GM21360 (cell line): ENCODE data around the gene NUDCD3.

Source experiments
- ATAC-seq: cut with Tn5 transposase; IDR thresholded peaks from one replicate; pipeline ENCODE4 v1.9.1; 2021; ENCODE audit warnings: mild to moderate bottlenecking, moderate library complexity; ENCODE audit not compliant: unreplicated experiment

The NUDCD3 gene

DNA sequence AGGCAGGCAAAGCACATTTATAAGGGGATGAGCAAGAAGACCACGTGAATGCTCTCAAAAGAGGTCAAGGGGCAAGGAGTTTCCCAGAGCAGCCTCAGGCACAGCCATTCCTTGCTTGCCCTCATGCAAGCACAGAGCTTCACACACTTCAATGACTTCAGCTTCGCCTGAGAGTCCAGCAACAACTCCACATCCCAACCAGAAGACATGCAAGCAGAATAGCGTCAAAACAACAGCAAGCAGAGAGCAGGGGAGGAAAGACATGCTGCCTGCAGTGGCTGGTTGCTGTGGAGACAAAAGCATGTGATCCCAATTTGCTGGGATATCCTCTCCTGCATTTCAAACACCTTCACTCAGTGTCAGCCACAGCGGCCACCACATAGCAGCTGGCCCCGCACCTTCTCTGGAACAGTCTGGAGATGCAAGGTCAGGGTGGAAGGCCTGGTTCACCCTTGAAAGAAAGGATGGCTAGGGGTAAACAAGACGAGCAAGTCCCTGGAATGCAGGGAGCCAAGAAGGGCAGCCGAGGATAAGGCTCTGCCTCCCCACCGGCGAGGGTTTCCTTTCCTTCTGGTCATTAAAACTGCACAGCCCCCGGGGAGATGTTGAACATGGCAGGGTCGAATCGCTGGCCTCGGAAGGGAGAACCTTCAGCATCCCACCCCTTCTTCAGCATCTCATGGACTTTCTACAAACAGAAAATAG, 104.9 kb downstream of the NUDCD3 start:
- ATAC-seq = no peak

GRCh38 chr7:44384586-44385433, 105.6 kb downstream of the NUDCD3 start:
- no peak for ATAC-seq

- ATAC-seq = no peak
Observed at GRCh38 chr7:44383566-44383965, 106.9 kb downstream of the NUDCD3 start.

GRCh38 chr7:44382459-44383265, 107.8 kb downstream of the NUDCD3 start:
- ATAC-seq = no peak

- no peak for ATAC-seq
Observed at GRCh38 chr7:44381494-44382220, 108.8 kb downstream of the NUDCD3 start.

- no peak for ATAC-seq
Observed at GRCh38 chr7:44380831-44381493, 109.5 kb downstream of the NUDCD3 start.

DNA sequence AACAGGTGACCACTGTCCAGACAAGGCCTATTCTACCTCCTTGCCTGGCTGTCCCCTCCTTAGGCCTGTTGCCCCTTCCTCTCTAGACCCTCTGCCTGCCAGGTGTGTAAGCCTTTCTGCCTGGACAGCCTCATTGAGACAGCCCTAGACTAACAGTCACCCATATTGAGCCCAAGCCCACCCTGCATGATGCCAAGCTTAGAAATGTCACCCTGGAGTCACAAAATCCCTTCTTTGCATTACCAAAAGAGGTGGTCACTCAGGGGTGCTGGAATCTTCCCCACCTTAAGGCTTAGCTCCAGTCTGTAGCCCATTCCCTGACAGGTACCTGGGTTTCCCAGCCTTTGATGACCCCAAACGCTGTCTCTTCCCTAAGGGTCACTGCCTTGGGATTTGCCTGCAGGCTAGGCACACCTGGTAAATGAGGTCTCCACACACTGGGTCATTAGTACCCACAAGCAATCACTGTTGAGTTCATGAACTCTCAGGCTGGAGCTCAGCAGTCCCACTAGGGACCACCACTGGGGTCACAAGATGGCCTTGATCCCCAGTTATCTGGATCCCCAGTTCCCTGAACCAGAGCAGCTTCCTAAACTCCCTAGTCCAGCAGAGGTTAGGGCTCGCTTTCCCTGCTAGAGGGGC, 110.1 kb downstream of the NUDCD3 start:
- ATAC-seq = no peak

DNA sequence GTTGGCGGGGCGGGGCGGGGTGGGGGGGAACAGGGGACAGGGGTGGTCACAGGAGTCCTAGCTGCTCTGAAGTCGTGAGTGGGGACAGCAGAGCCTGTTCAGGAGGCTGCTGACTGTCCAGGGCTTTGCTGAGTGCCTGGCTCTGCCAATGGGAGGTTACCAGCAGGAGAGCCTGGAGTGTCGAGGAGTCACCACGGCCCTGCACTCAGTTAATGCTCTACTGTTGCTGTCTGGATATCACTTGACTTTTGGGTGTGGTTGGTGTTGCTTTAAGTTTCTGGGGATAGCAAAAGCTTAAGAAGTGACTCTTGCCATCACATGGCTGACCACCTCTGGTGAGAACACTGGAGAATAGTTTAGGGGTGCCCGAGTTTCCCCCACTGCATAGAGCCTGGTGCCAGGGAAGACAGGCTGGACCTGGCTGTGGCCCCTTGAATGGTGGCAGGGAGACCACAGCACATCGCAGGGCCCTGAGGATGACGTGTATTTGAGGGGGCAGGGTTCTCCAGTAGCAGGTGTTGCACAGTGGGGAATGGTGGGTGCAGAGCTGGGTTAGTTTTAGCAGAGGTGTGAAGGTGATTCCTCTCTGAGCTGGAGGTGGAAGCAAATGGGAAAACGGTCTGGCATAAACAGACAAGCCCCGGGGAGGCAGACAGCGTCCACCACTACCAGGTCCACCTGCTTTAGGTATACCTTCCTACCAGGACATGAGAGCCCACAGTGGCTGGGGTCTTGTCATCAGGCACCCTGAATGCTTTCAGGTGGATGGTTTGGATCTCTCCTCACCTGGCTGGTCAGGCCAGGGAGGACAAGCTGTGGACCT, 110.9 kb downstream of the NUDCD3 start:
- no peak for ATAC-seq

DNA sequence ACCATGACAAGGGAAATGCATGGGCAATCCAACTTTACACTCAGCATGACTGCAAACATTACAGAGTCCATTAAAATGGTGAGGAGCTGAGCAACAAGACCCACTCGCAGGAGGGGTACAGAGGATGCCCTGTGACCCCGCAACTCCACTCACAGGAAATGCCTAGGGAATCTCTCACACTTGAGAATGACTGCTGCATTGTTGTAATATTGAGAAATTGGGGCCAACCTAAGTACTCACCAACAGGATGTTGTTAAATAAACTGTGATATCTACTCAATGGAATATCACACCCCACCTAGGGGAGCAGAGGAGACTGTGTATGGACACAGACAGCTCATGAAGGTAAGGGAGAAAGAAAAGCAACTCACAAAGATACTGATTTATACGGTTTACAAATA, 111.7 kb downstream of the NUDCD3 start:
- ATAC-seq = no peak

DNA sequence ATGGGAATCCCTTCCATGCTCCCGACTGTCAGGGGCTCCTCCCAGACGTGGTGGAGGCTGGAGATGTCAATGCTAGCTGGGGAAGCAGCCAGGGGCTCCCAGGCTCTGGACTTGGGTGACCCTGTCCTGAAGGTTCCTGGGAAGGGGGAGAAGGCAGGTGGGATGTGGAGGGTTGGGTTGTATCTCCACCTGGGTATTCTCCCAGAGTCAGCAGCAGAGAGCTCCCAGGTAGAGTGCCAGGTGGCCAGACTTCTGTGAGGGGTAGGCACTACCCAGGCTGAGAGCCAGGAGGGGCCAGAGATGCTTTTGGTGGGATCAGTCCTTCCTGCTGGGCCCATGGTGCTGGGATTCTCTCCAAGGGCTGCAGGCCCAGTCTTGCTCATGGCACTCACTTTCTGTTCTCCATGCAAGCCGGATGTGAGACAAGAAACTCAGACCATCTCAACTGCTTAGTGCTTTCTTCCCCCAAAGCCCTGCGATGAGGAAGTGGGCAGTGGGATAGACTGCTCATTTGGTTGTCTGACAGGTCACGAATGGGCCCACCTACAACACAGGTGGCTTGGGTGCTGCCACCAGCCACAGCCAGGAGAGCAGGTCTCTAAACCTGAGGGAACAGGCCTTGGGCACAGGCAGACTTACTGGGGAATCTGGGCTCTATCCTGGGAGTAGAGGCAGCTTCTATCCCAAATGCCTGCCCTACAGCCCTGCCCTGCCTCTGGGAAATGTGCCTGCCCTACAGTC, 112.6 kb downstream of the NUDCD3 start:
- ATAC-seq = peak; percentile 55

- no peak for ATAC-seq
Observed at GRCh38 chr7:44377134-44377463, 113.4 kb downstream of the NUDCD3 start.

DNA sequence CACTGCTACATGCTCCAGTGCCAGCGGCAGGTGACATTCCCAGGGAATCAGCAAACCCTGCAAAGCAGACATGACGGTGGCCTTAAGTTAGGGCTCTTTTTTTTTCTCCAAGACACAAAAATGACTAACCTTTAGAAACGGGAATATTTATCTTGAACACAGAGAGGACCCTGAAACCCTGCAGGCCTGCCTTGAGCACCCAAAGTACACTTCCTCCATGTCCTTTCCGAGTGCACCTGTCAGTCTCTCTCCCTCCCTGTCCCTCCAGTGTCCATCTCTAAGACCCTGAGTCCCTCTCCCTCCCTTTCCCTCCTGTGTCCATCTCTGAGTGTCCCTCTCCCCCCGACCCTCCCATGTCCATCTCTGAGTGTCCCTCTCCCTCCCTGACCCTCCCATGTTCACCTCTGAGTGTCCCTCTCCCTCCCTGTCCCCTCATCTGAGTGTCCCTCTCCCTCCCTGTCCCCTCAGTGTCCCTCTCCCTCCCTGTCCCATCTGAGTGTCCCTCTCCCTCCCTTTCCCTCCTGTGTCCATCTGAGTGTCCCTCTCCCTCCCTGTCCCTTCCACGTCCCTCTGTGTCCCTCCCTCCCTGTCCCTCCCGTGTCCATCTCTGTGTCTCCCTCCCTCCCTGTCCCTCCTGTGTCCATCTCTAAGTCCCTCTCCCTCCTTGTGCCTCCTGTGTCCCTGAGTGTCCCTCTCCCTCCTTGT, 113.9 kb downstream of the NUDCD3 start:
- ATAC-seq = no peak

GRCh38 chr7:44375926-44376342, 114.5 kb downstream of the NUDCD3 start:
- no peak for ATAC-seq

DNA sequence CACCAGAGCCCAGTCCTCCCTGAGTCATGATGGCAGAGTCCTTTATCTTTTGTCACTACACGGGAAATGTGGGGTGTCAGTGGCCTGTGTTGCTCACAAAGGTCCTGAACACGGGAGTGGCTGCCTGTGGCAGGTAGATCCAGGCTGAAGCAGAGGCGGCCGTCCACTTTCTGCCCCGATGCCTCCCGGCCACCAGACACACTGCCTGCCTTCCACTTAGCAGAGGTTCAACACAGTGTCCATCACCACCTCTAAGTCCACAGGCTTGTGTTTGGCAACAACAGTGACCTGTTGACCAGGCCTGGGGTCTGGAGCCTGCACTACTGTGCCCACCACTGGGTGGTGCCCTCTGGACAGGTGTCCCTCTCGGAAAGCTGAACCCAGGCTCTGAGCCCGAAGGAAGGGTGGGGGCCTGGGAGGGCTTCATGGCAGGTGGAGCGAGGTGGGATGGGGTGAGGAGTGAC, 115.2 kb downstream of the NUDCD3 start:
- no peak for ATAC-seq

DNA sequence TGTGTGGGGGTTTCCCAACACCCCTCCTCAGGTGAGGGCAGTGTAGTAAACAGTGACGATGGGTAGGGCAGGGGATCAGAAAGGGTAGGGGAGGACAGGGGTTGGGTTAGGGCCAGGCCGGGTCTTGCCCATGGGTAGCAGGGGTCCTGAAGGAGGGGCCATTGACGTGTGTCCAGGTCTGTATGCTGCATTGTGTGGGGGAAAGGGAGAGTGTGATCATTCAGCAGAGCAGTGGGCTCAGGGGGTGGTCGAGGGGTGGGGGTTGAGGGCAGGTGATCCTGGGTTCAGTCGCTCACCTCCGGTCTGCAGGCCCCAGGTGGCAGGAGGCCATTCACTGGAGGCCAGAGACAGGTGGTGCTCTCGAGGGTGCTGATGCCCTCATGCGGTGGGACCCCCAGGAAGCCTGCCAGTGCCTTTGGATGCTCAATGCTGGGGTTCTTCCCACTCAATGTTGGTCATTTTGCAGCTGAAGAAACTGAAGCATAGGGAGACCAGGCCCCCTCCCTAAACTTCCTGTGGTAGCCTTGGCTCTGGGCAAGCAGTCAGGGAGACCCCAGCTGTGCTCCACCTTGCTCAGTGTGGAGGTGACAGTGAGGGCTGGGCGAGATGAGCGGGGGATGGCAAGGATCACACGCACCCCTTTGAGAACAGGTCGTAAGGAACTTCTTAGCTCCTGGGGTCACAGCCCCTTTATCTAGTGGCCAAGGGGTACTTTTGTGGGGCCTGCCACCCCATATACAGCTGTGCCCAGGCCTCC, 116.3 kb downstream of the NUDCD3 start:
- ATAC-seq = no peak

- no peak for ATAC-seq
Observed at GRCh38 chr7:44373418-44373740, 117.1 kb downstream of the NUDCD3 start.
